LNCAP (cell line): ENCODE measurements around the gene USP2.

Experiments
- CTCF ChIP-seq: fragments of 450-650 bp; IDR thresholded peaks from 2 replicates; pipeline ENCODE4 v1.5.1; 2017; ENCODE audit warnings: mild to moderate bottlenecking

USP2 gene

GRCh38 chr11:119417726-119418540 is 36.4 kb upstream of the USP2 start:
- no peak for TF ChIP-seq CTCF

- TF ChIP-seq CTCF = no peak
These were observed 35.4 kb upstream of the USP2 start for GRCh38 chr11:119416606-119417580.

- no peak for TF ChIP-seq CTCF
These were observed 34.5 kb upstream of the USP2 start for GRCh38 chr11:119415966-119416365.

- no peak for TF ChIP-seq CTCF
These were observed 34.0 kb upstream of the USP2 start for GRCh38 chr11:119415517-119415916.

GRCh38 chr11:119414734-119415133 is 33.2 kb upstream of the USP2 start:
- no peak for TF ChIP-seq CTCF

- TF ChIP-seq CTCF = no peak
These were observed 32.8 kb upstream of the USP2 start for GRCh38 chr11:119414321-119414720.

- TF ChIP-seq CTCF = no peak
These were observed 30.6 kb upstream of the USP2 start for GRCh38 chr11:119412072-119412471.
